Neural cell (in vitro differentiated cells): ENCODE data around the gene NGFR. TPM values are rescaled to one million over a fixed set of nuclear protein-coding genes. Genes with fewer than 3 reads are reported as not detected.
A peak's percentile ranks its signal among the peaks of the same experiment; 100 is the strongest.

Experiments
- H2AFZ ChIP-seq: fragments of 200-600, 300-800 bp; sonication (generic), shearing (Covaris generic); 2 replicates; pipeline ENCODE4 v1.6.0; 2014; ENCODE audit warnings: low read depth, mild to moderate bottlenecking, antibody characterized with exemption, low read length, moderate library complexity
- H3F3A ChIP-seq: fragments of 200-600 bp; shearing (Covaris generic); 2 replicates; pipeline ENCODE4 v1.6.1; 2016; ENCODE audit warnings: mild to moderate bottlenecking, moderate library complexity, mixed read lengths, antibody characterized with exemption, low read length; ENCODE audit not compliant: insufficient read depth, poor library complexity, severe bottlenecking
- H3K27ac ChIP-seq: fragments of 200-600, 300-800 bp; sonication (generic), shearing (Covaris generic); 2 replicates; pipeline ENCODE4 v1.5.1; 2014; ENCODE audit warnings: mild to moderate bottlenecking, low read length, moderate library complexity
- H3K27me3 ChIP-seq: fragments of 300-800, 200-600 bp; sonication (generic), shearing (Covaris generic); 2 replicates; pipeline ENCODE4 v1.6.0; 2014; ENCODE audit warnings: mild to moderate bottlenecking, low read depth, low read length, moderate library complexity; ENCODE audit not compliant: insufficient read depth
- H3K36me3 ChIP-seq: fragments of 300-800, 200-600 bp; sonication (generic), shearing (Covaris generic); 2 replicates; pipeline ENCODE4 v1.5.1; 2014; ENCODE audit warnings: mild to moderate bottlenecking, antibody characterized with exemption, low read length, moderate library complexity; ENCODE audit not compliant: insufficient read depth
- H3K4me2 ChIP-seq: fragments of 300-800, 200-600 bp; sonication (generic), shearing (Covaris generic); 2 replicates; pipeline ENCODE4 v1.6.0; 2014; ENCODE audit warnings: mild to moderate bottlenecking, low read length
- H3K4me3 ChIP-seq: fragments of 300-800, 200-600 bp; sonication (generic), shearing (Covaris generic); 2 replicates; pipeline ENCODE4 v1.5.1; 2014; ENCODE audit warnings: mild to moderate bottlenecking, low read length, moderate library complexity
- H3K79me2 ChIP-seq: fragments of 200-600 bp; shearing (Covaris generic); replicated peaks from 2 replicates; pipeline ENCODE4 v1.6.0; 2014; ENCODE audit warnings: mild to moderate bottlenecking, low read length, moderate library complexity; ENCODE audit not compliant: insufficient read depth
- H3K9ac ChIP-seq: fragments of 300-800, 200-600 bp; sonication (generic), shearing (Covaris generic); 2 replicates; pipeline ENCODE4 v1.6.1; 2016; ENCODE audit warnings: mild to moderate bottlenecking, low read length, mixed read lengths
- H3K9me2 ChIP-seq: fragments of 200-600 bp; shearing (Covaris generic); 2 replicates; pipeline ENCODE4 v1.6.1; 2016; ENCODE audit warnings: mild to moderate bottlenecking, low read length, mixed read lengths; ENCODE audit not compliant: insufficient read depth
- H3K9me3 ChIP-seq: fragments of 200-600, 300-800 bp; sonication (generic), shearing (Covaris generic); 2 replicates; pipeline ENCODE4 v1.6.1; 2016; ENCODE audit warnings: mild to moderate bottlenecking, mixed run types, low read length, moderate library complexity, mixed read lengths
- H4K20me1 ChIP-seq: fragments of 200-600 bp; shearing (Covaris generic); 2 replicates; pipeline ENCODE4 v1.6.1; 2016; ENCODE audit warnings: mild to moderate bottlenecking, mixed run types; ENCODE audit not compliant: insufficient read depth
- EZH2 ChIP-seq: fragments of 200-600, 300-800 bp; shearing (Covaris generic), sonication (generic); IDR thresholded peaks from 2 replicates; pipeline ENCODE4 v1.6.1; 2014; ENCODE audit warnings: antibody characterized with exemption, low read length, borderline replicate concordance, mild to moderate bottlenecking; ENCODE audit not compliant: insufficient read depth, poor library complexity, severe bottlenecking
- MXI1 ChIP-seq: fragments of 450-650 bp; conservative IDR thresholded peaks from 2 replicates; pipeline ENCODE4 v1.6.1; 2014; ENCODE audit warnings: antibody characterized with exemption, mild to moderate bottlenecking; ENCODE audit not compliant: poor library complexity, severe bottlenecking
- POLR2AphosphoS5 ChIP-seq: IDR thresholded peaks from 2 replicates; pipeline ENCODE4 v1.6.1; 2012
- RAD21 ChIP-seq: fragments of 450-650 bp; conservative IDR thresholded peaks from 2 replicates; pipeline ENCODE4 v1.6.1; 2014; ENCODE audit warnings: antibody characterized with exemption, mild to moderate bottlenecking, moderate library complexity
- SMC3 ChIP-seq: fragments of 450-650 bp; conservative IDR thresholded peaks from 2 replicates; pipeline ENCODE4 v1.6.1; 2014; ENCODE audit warnings: antibody characterized with exemption, mild to moderate bottlenecking, moderate library complexity; ENCODE audit not compliant: poor library complexity
- polyA plus RNA-seq: library from polyadenylated mRNA; depleted of rRNA; stranded (reverse); fragments of >200 nt; gene quantifications from 2 replicates; pipeline ENCODE4 v1.2.3, GENCODE V29; 2014
- TF ChIP-seq, protein P1 (sequence below): IDR thresholded peaks from 2 replicates; pipeline ENCODE4 v1.6.1; 2012; ENCODE audit warnings: borderline replicate concordance
- TF ChIP-seq, protein P2 (sequence below): fragments of 450-650 bp; IDR thresholded peaks from 2 replicates; pipeline ENCODE4 v1.5.1; 2014; ENCODE audit warnings: antibody characterized with exemption, mild to moderate bottlenecking, moderate library complexity; ENCODE audit not compliant: poor library complexity, severe bottlenecking

Gene NGFR
- polyA plus RNA-seq, 1 donor from 2014 or later = 3.6 TPM

DNA sequence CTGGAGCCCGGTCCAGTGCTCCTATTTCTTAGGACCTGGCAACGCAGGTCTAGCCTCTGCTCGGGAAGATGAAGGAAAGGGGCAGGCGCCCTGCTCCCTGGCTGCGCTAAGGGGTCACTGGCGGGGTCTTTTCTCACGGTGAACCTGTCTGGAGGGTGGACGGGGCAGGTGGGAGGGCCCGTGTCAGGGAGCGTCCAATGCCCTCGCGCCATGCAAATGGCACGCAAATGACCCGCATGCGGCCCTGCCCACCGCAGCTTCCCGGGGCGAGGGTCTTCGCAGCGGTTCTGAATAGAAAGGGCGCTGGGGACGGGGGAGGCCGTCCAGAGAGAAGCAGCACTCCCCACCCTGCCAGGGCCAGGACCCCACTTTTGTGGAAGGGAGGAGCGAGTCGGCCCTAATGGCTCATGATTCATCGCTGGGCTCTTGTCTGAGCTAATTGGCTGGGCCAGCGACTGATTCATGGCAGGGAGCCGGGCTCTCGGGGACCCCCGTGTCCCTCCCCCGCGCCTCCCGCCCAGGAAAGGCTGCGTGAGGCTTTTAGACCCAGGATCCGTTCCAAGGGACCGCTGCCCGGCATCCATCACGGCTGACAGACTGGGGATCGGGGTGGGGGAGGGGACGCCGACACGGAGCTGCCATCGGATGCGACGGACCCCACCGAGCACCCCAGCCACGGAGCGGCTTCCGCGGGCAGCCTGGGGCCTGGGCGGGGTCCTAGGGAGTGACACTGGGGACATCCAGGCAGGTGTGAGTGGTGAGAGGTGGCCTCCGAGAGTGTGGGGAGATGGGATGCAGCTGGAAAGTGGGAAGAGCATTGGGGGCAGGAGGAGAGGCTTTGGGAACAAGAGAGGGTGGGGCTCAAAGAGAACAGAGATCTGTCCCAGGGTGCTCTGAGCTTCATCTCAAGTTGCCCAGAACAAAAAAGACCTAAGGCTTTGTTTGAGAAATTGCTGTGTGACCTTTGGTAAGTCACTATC, 25.0 kb upstream of the NGFR start:
- TF ChIP-seq EZH2 = no peak
- no peak for TF ChIP-seq MXI1
- no peak for TF ChIP-seq POLR2AphosphoS5
- H3K4me2 ChIP-seq = no peak overlapping the region
- H3K9me3 ChIP-seq = no peaks in the 10 kb centered on the region
- H3F3A ChIP-seq = no peaks in the 10 kb centered on the region
- peak overlapping the region; percentile 39 for H3K9ac ChIP-seq
- H3K27me3 ChIP-seq = peaks cover 21% of the 10 kb centered on the region
- no peak overlapping the region for H2AFZ ChIP-seq
- H3K4me3 ChIP-seq = peak overlapping the region; percentile 57
- H3K79me2 ChIP-seq = no peaks in the 10 kb centered on the region
- no peaks in the 10 kb centered on the region for H3K9me2 ChIP-seq
- no peaks in the 10 kb centered on the region for H4K20me1 ChIP-seq
- H3K27ac ChIP-seq = no peak overlapping the region
- no peaks in the 10 kb centered on the region for H3K36me3 ChIP-seq

DNA sequence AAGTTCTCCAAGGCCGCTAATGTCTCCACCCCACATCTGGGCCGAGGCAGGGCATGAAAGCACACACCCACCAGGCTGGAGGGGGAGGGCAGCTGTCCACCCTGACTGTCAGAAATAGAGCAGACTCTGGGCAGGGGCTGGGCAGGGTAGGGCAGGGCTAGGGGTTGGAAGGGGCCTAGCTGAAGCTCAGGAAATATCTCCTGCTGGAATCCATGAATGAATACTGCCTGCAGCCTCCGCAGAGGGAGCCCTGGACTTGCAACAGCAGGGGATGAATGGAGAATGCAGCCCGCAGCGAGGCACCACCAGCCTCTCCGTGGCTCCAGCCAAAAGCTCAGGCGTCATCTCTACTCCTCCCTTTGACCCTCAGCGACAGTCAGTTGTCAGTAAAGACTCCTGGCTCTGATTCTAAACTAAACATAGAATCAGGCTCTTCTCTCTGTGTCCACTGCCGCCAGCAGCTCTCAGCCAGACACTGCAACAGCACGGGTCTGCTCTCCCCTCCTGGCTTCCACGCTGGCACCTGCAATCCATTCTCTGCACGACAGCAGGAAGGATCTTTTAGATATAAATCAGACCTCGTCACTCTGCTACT, 23.9 kb upstream of the NGFR start:
- Histone ChIP-seq H3F3A (no peaks in the 10 kb centered on the region), H3K27me3 (peaks cover 21% of the 10 kb centered on the region), H3K36me3 (no peaks in the 10 kb centered on the region), H4K20me1 (no peaks in the 10 kb centered on the region), H3K4me3 (peak overlapping the region; percentile 21), H3K9me2 (no peaks in the 10 kb centered on the region), H3K4me2 (no peak overlapping the region), H3K79me2 (no peaks in the 10 kb centered on the region), H3K9ac (peak overlapping the region; percentile 27), H3K27ac (no peak overlapping the region), H2AFZ (no peak overlapping the region), H3K9me3 (no peaks in the 10 kb centered on the region)
- TF ChIP-seq, protein P1, sequence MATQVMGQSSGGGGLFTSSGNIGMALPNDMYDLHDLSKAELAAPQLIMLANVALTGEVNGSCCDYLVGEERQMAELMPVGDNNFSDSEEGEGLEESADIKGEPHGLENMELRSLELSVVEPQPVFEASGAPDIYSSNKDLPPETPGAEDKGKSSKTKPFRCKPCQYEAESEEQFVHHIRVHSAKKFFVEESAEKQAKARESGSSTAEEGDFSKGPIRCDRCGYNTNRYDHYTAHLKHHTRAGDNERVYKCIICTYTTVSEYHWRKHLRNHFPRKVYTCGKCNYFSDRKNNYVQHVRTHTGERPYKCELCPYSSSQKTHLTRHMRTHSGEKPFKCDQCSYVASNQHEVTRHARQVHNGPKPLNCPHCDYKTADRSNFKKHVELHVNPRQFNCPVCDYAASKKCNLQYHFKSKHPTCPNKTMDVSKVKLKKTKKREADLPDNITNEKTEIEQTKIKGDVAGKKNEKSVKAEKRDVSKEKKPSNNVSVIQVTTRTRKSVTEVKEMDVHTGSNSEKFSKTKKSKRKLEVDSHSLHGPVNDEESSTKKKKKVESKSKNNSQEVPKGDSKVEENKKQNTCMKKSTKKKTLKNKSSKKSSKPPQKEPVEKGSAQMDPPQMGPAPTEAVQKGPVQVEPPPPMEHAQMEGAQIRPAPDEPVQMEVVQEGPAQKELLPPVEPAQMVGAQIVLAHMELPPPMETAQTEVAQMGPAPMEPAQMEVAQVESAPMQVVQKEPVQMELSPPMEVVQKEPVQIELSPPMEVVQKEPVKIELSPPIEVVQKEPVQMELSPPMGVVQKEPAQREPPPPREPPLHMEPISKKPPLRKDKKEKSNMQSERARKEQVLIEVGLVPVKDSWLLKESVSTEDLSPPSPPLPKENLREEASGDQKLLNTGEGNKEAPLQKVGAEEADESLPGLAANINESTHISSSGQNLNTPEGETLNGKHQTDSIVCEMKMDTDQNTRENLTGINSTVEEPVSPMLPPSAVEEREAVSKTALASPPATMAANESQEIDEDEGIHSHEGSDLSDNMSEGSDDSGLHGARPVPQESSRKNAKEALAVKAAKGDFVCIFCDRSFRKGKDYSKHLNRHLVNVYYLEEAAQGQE = no peak
- TF ChIP-seq, protein P2, sequence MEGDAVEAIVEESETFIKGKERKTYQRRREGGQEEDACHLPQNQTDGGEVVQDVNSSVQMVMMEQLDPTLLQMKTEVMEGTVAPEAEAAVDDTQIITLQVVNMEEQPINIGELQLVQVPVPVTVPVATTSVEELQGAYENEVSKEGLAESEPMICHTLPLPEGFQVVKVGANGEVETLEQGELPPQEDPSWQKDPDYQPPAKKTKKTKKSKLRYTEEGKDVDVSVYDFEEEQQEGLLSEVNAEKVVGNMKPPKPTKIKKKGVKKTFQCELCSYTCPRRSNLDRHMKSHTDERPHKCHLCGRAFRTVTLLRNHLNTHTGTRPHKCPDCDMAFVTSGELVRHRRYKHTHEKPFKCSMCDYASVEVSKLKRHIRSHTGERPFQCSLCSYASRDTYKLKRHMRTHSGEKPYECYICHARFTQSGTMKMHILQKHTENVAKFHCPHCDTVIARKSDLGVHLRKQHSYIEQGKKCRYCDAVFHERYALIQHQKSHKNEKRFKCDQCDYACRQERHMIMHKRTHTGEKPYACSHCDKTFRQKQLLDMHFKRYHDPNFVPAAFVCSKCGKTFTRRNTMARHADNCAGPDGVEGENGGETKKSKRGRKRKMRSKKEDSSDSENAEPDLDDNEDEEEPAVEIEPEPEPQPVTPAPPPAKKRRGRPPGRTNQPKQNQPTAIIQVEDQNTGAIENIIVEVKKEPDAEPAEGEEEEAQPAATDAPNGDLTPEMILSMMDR = peak; percentile 29
- TF ChIP-seq SMC3 (no peak), MXI1 (no peak)

DNA sequence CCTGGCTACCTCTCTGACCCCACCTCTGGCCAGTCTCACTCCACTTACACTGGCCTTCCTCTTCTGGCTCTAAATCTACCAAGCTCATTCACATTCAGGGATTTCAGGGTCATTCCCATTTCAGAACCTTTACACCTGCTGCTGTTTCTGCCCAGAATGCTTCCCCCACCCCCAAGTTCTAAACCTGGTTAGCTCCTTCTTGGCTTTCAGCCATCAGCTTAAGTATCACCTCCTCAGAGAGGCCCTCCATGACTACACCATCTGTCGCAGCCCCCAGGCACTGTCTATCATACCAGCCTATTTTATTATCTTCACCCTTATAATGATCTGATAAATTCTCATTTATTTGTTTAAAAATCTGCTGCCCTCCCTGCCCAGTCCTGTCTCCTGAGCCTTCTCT, 23.3 kb upstream of the NGFR start:
- no peaks in the 10 kb centered on the region for H3K79me2 ChIP-seq
- no peak overlapping the region for H3K27ac ChIP-seq
- no peaks in the 10 kb centered on the region for H3K9me3 ChIP-seq
- no peaks in the 10 kb centered on the region for H3K9me2 ChIP-seq
- TF ChIP-seq, protein P1 = no peak
- TF ChIP-seq EZH2 (no peak), RAD21 (no peak)
- TF ChIP-seq, protein P2 = no peak
- H3K9ac ChIP-seq = peak overlapping the region; percentile 27
- no peaks in the 10 kb centered on the region for H3F3A ChIP-seq
- H3K36me3 ChIP-seq = no peaks in the 10 kb centered on the region
- H2AFZ ChIP-seq = no peak overlapping the region
- no peaks in the 10 kb centered on the region for H4K20me1 ChIP-seq
- H3K4me2 ChIP-seq = no peak overlapping the region
- peak overlapping the region; percentile 21 for H3K4me3 ChIP-seq
- H3K27me3 ChIP-seq = peaks cover 21% of the 10 kb centered on the region
